Measurements from ENCODE around the gene CLTCL1. TPM values are rescaled to one million over a fixed set of nuclear protein-coding genes. Genes with fewer than 3 reads are reported as not detected.

Gene CLTCL1
- total RNA-seq, 1 donor from 2014 or later: 24.5 TPM

GRCh38 chr22:19244600-19245352 is 46.7 kb downstream of the CLTCL1 start:
- no peak for DNase-seq (ENCODE audit: low read depth)

DNA sequence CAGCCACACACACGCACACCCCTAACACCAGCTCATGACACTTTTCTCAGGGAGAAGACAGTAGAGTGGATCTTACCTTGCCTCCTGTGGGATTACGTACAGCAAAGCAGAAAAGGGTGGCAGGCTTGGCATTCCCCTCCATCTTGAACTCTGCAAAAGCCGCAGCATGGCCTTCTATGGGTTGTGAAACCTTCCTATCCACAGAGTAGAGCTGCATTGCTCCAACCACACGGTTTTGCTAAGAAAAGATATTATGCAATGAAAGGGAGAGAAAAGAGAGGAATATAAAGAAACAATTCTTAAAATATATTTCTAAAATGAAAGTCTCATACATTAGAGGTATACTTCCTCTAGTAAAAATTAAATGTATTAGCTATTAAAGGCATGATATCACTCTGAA is 48.8 kb downstream of the CLTCL1 start:
- no peak for DNase-seq (ENCODE audit: low read depth)

DNA sequence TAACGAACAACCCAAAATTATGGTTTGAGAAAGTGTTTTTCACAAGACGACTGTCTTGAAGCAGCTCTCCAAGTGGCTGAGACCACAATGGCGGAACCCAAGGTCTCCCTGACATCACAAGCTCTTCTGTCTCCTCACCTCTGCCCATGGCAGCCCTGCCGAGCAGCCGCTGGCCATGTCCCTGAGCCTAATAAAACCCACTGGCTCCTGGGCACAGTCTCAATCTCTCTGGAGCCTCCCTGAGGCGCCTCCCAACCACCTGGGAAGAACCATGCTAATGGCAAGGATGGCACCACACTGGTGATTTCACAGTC is 50.0 kb downstream of the CLTCL1 start:
- DNase-seq (ENCODE audit: low read depth): no peak

- DNase-seq (ENCODE audit: low read depth): no peak
These were observed 50.5 kb downstream of the CLTCL1 start for GRCh38 chr22:19240813-19241592.

GRCh38 chr22:19239464-19239863 is 52.1 kb downstream of the CLTCL1 start:
- DNase-seq (ENCODE audit: low read depth): no peak

DNA sequence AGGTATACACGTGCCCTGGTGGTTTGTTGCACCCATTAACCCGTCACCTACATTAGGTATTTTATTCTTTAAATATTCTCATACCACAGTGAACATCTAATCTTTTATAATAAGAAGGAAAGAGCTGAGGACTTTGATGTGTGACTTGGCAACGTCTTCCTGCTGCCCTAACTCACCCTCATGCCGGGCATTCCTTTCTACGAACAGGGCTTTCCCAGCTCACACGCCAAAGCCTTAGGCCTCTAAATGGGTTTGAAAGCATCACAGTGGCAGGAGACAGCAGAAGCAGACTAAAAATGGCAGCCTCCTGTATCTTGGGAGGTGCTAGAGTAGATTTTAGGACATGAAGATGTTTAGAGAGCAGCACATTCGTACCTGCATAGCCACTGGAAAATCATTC is 52.6 kb downstream of the CLTCL1 start:
- no peak for DNase-seq (ENCODE audit: low read depth)

GRCh38 chr22:19235874-19236273 is 55.6 kb downstream of the CLTCL1 start:
- DNase-seq (ENCODE audit: low read depth): no peak

- DNase-seq (ENCODE audit: low read depth): no peak
These were observed 57.2 kb downstream of the CLTCL1 start for GRCh38 chr22:19234126-19234896.

- no peak for DNase-seq (ENCODE audit: low read depth)
These were observed 58.3 kb downstream of the CLTCL1 start for GRCh38 chr22:19233189-19233661.

GRCh38 chr22:19232623-19233022 is 58.9 kb downstream of the CLTCL1 start:
- DNase-seq (ENCODE audit: low read depth): no peak

DNA sequence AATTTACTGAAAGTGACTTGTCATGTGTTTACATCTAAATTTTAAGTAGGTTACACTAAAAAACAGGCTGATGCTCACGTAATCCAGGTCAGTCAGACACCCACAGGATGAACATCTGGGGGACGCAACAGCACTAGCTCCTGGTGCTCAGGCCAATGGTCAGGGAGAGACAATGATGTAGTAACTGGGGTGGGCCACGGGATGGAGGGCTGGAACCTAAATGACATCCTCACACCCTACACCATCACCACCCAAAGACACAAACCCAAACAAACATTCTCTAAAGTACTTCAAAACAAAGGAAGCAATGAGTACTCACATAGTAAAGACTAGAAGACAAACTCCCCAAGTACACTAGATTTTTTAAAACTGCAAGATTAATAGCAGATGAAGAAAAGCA is 59.5 kb downstream of the CLTCL1 start:
- no peak for DNase-seq (ENCODE audit: low read depth)

- no peak for DNase-seq (ENCODE audit: low read depth)
These were observed 61.9 kb downstream of the CLTCL1 start for GRCh38 chr22:19229600-19229999.

- no peak for DNase-seq (ENCODE audit: low read depth)
These were observed 63.3 kb downstream of the CLTCL1 start for GRCh38 chr22:19228179-19228578.

DNA sequence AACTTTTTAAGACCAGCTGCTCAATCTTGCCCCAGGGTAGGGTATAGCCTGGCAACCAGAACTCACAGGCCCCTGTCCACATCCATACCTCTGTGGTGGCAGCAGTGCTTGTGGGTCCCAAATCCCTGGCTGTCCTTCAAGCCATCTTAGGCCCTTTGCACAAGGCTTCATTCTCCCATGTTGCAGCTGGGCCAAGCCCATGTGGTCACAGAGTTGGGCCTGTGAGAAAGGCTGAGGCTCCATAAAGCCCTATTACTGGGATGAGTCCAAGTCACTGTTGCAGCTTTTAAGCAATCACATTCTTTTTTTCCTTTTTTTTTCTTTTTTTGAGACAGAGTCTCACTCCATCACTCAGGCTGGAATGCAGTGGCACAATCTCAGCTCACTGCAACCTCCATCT is 65.1 kb downstream of the CLTCL1 start:
- DNase-seq (ENCODE audit: low read depth): no peak

DNA sequence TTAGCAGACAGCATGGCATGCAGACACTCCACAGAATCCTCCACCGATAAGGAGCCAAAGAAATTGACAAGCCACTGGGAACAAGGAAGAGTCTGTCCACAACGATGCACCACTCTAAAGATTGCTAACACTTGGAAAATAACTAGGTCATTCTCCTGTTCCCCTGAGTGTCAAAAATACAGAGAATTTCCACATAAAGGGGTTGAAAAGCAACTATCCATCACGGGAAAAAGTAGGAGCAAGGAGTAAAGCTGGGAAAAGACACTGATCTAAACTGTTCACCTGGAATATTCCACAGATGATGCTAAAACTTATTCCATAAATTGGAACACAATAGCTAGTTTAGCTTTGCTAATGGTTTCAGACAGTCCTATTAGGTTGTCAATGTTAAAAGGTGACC is 66.0 kb downstream of the CLTCL1 start:
- no peak for DNase-seq (ENCODE audit: low read depth)

GRCh38 chr22:19224985-19225384 is 66.5 kb downstream of the CLTCL1 start:
- no peak for DNase-seq (ENCODE audit: low read depth)

GRCh38 chr22:19224557-19224956 is 67.0 kb downstream of the CLTCL1 start:
- DNase-seq (ENCODE audit: low read depth): no peak

DNA sequence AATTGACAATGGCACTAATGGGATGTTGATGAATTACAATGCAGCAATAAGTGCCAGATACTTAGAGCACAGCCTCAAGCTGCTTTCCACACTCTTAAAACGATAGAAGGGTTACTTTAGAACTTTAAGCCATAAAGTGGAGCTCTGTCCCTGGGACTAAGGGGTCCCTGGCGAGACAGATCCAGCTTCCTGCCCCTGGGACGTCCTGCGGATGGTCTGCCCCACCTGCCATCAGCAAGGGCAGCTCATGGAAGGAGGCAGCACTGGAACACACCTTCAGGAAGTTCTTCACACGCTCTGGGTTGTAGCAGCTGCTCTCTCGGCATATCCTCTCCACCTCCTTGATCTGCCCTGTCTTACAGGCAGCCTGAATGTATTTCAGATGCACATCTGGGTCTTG is 67.9 kb downstream of the CLTCL1 start:
- no peak for DNase-seq (ENCODE audit: low read depth)

DNA sequence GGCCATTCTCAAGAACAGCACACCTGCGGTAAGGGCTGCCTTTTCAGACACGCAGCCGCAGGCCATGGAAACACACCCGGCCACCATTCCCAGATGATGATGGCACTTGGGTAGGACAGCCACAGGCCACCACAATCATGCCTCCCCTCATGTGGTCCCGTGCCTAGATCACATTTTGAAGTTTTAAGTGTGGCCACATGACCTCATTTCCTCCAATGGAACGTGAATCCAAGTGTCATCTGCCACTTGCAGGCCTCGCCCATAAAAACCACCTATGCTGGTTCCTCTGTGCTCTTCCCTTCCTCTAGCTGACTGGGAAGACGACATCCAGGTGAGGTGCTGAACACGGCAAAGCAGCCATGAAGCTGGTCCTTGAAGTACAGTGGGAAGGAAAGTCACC is 68.4 kb downstream of the CLTCL1 start:
- no peak for DNase-seq (ENCODE audit: low read depth)

DNA sequence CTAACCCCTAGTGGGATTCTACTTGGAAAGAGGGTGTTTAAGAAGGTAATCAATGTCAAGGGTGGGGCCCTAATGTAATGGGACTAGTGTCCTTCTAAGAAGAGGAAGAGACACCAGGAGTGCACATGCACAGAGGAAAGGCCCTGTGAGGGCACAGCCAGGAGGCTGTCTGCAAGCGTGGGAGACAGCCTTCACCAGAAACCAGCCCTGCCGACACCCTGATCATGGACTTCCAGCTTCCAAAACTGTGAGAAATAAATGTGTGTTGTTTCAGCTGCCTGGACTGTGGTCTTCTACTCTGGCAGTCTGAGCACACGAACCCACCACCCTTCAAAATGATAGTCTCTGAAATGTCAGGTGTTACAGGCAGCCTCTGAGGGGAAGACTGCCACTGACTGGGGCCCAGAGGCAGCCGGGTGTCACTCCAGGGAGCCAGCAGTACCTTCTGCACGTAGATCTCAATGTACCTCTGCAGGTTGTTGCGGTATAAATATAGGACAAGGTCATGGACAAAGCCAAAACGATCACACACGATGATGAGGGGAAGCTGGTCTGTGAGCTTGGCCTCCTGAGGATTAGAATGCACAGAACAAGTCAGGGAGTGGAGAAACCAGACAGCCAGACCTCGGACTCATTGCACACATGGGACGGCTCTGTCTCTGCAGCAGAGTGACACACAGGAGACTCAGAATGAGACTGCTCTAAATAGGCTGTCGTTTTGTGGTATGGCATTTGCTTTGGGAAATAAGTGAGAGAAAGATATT is 69.1 kb downstream of the CLTCL1 start:
- no peak for DNase-seq (ENCODE audit: low read depth)

- no peak for DNase-seq (ENCODE audit: low read depth)
These were observed 70.7 kb downstream of the CLTCL1 start for GRCh38 chr22:19220867-19221266.

Measured in renal cortical epithelial cell (primary cell).